GM19395 (cell line): ENCODE measurements around the gene SNX17.
"Not testable (repeated sequence)": the region's sequence is repeated elsewhere in the genome, so short reads cannot be mapped to it uniquely, and the experiment has no call there.

Source experiments
- ATAC-seq: cut with Tn5 transposase; IDR thresholded peaks from one replicate; pipeline ENCODE4 v1.9.1; 2021; ENCODE audit warnings: mild to moderate bottlenecking, moderate library complexity; ENCODE audit not compliant: unreplicated experiment

Gene SNX17

GRCh38 chr2:27370026-27370815 is at the start of gene SNX17, which contains the start of gene EIF2B4:
SNX17 (plus strand) TSS chr2:27370616; CDS start chr2:27370744, 128 bp downstream.
EIF2B4 (minus strand) TSS chr2:27370338; CDS start chr2:27370314, 24 bp downstream.
- peak; percentile 88 for ATAC-seq

- no peak for ATAC-seq
Measured at GRCh38 chr2:27320958-27321543, 49.4 kb upstream of the SNX17 start.

- ATAC-seq: no peak
Measured at GRCh38 chr2:27322301-27322765, 48.1 kb upstream of the SNX17 start.

GRCh38 chr2:27322766-27323595 is 47.4 kb upstream of the SNX17 start, which contains the start of gene MPV17:
MPV17 (minus strand) TSS chr2:27323097; CDS start chr2:27322517, 580 bp downstream.
- peak; percentile 93 for ATAC-seq

GRCh38 chr2:27323596-27324285 is 46.7 kb upstream of the SNX17 start:
- no peak for ATAC-seq

- ATAC-seq: no peak
Measured at GRCh38 chr2:27324720-27325119, 45.7 kb upstream of the SNX17 start.

- ATAC-seq: no peak
Measured at GRCh38 chr2:27335311-27335710, 35.1 kb upstream of the SNX17 start.

GRCh38 chr2:27336173-27336572 is 34.2 kb upstream of the SNX17 start:
- no peak for ATAC-seq

- ATAC-seq: no peak
Measured at GRCh38 chr2:27347641-27348040, 22.8 kb upstream of the SNX17 start.

GRCh38 chr2:27350106-27350693 is 20.2 kb upstream of the SNX17 start:
- no peak for ATAC-seq

- no peak for ATAC-seq
Measured at GRCh38 chr2:27351802-27352598, 18.4 kb upstream of the SNX17 start.

GRCh38 chr2:27353386-27353761 is 17.0 kb upstream of the SNX17 start:
- ATAC-seq: not testable (repeated sequence)

- no peak for ATAC-seq
Measured at GRCh38 chr2:27353762-27354596, 16.4 kb upstream of the SNX17 start.

- ATAC-seq: no peak
Measured at GRCh38 chr2:27354597-27354927, 15.9 kb upstream of the SNX17 start.

- peak; percentile 32 for ATAC-seq
Measured at GRCh38 chr2:27356056-27356381, 14.4 kb upstream of the SNX17 start.

- peak; percentile 82 for ATAC-seq
Measured at GRCh38 chr2:27356382-27357181, 13.8 kb upstream of the SNX17 start, which contains the start of gene GTF3C2. GTF3C2 (minus strand) TSS chr2:27356764; CDS start chr2:27343554, 13,210 bp downstream.

GRCh38 chr2:27362678-27363420 is 7.6 kb upstream of the SNX17 start:
- ATAC-seq: no peak
